ENCODE measurements around the gene ZNF219. TPM values are rescaled to one million over a fixed set of nuclear protein-coding genes. Genes with fewer than 3 reads are reported as not detected.

Gene ZNF219
- polyA plus RNA-seq, 1 donor, result 45.2 TPM

DNA sequence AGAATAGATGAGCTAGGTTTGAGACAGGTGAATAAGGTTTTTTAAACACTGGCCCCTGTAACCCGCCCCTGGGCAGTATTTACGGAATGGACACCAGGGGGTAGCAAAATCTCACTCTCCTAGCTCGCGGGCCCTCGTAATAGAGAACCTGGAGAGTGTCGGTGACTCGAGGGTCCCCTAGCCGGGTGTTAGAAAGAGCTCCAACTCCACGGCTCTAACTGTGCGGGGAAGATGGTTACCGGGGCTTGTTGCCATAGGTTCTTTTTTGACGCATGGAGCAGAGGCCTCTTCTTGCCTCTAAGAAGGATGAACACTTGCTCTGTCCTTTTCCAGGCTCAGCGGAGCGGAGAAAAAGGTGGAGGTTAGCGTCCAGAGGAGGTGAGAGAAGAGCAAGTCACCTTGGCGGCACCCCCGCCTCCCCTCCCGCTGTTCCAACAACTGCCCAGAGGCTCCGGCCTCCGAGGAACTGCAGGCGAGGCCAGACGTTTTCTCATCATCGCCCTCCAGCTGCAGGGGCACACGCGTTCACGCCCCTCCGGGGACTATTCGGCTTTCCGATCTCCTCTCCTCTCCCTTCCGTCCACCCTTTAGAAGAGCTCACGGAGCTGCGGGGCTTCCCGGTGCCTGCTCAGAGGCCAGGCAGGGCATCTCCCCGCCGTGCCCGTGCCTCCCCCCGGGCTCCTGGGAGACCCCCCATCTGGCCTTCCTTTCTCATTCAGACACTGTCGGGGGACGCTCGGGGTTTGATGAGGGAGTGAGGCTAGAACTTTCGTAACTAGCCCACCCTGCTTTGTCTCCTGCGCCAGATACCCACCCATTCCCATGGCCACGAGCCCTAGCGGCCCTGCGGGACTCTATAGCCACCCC is 29.7 kb downstream of the ZNF219 start:
- Histone ChIP-seq H3K4me1 (ENCODE audit: control insufficient read depth, insufficient read depth, low read length) (peaks cover 24% of the 10 kb centered on the region), H3K27ac (ENCODE audit: low read length) (peak overlapping the region; percentile 78), H3K36me3 (ENCODE audit: control insufficient read depth, insufficient read depth, low read length) (peaks cover 8% of the 10 kb centered on the region), H3K9me3 (ENCODE audit: control insufficient read depth, low read depth, low read length) (no peaks in the 10 kb centered on the region), H3K27me3 (ENCODE audit: control insufficient read depth, insufficient read depth, low read length) (peaks cover 10% of the 10 kb centered on the region), H3K4me3 (ENCODE audit: low read length) (peak overlapping the region; percentile 60)
- DNase-seq, result peak in 1 of 2 donors; percentile 57
- no CpG with 5 or more reads among the region's 45 CpGs for WGBS (ENCODE audit: insufficient coverage, low lambda C conversion rate)

DNA sequence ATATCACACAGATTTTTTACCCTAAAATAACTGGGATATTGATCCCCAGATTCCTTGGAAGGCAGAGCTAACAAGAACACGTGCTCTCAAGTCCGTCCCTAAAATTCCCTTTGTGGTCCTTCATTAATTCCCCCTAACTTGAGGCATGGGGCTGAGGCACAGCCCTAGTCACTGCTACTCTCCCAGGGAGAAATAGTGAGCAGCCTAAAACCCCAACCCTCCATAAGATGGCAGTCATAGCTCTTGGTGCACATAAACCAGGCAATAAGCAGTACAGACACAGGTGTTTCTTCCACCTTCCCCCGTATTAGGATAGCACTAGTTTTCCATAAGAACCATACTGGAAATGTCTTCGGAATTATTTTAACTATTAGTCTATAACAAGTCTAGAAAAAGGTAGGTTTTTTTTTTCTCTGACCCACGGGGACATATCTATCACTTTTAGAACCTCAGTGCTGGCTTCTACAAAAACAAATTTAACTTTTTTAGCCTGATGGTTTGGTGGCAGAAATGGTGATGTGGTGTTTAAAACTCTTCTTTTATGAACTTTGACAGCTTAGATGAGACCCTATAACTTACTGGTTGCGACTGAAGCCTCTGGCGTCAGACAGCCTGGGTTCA is 31.5 kb downstream of the ZNF219 start:
- Histone ChIP-seq H3K4me3 (ENCODE audit: low read length) (no peak overlapping the region), H3K9me3 (ENCODE audit: control insufficient read depth, low read depth, low read length) (no peaks in the 10 kb centered on the region), H3K27ac (ENCODE audit: low read length) (no peak overlapping the region), H3K27me3 (ENCODE audit: control insufficient read depth, insufficient read depth, low read length) (peaks cover 10% of the 10 kb centered on the region), H3K4me1 (ENCODE audit: control insufficient read depth, insufficient read depth, low read length) (peaks cover 24% of the 10 kb centered on the region), H3K36me3 (ENCODE audit: control insufficient read depth, insufficient read depth, low read length) (no peaks in the 10 kb centered on the region)
- WGBS (ENCODE audit: insufficient coverage, low lambda C conversion rate), result 53% methylated on average over 2 of the region's 7 CpGs
- no peak for DNase-seq

DNA sequence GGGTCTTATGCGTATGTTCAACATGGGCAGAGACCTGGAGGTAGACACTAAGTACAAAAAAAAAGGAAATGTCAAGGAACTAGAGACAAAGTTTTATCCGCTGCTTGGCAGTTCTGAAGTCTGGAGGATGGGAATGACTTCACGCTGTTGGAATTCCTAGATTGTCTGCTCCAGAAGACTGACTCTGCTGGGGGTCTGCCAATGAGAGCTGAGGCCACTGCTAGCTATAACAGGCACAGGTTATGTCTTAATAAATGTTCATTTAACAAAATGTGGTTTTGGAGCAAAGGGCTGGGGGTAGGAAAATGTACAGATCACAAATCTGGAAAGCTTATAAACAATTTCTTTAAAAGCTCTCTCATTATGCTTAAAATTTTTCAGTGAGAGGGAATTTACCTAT is 35.0 kb downstream of the ZNF219 start:
- Histone ChIP-seq H3K27me3 (ENCODE audit: control insufficient read depth, insufficient read depth, low read length) (no peaks in the 10 kb centered on the region), H3K36me3 (ENCODE audit: control insufficient read depth, insufficient read depth, low read length) (no peaks in the 10 kb centered on the region), H3K4me3 (ENCODE audit: low read length) (no peak overlapping the region), H3K4me1 (ENCODE audit: control insufficient read depth, insufficient read depth, low read length) (peaks cover 10% of the 10 kb centered on the region), H3K27ac (ENCODE audit: low read length) (no peak overlapping the region), H3K9me3 (ENCODE audit: control insufficient read depth, low read depth, low read length) (no peaks in the 10 kb centered on the region)
- 67% methylated on average over 1 of the region's 3 CpGs for WGBS (ENCODE audit: insufficient coverage, low lambda C conversion rate)
- no peak for DNase-seq

DNA sequence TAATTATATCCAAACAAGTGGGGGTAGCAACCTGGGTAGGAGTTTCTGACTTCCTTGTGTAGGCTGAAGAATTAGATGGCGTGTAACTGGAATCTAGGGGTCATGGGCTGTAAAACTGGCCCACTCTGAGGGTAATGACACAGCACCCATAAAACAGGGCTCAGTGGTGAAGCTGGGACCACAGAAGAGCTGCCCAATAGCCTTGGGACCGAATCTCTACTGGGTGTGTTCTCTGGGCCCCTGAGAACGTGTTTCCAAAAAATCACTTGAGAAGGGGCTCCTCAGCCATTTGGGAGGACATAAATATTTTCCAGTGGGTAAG is 37.1 kb downstream of the ZNF219 start:
- Histone ChIP-seq H3K27ac (ENCODE audit: low read length) (peak overlapping the region; percentile 46), H3K9me3 (ENCODE audit: control insufficient read depth, low read depth, low read length) (no peaks in the 10 kb centered on the region), H3K4me1 (ENCODE audit: control insufficient read depth, insufficient read depth, low read length) (peaks cover 8% of the 10 kb centered on the region), H3K4me3 (ENCODE audit: low read length) (no peak overlapping the region), H3K27me3 (ENCODE audit: control insufficient read depth, insufficient read depth, low read length) (no peaks in the 10 kb centered on the region), H3K36me3 (ENCODE audit: control insufficient read depth, insufficient read depth, low read length) (no peaks in the 10 kb centered on the region)
- no CpG with 5 or more reads among the region's 3 CpGs for WGBS (ENCODE audit: insufficient coverage, low lambda C conversion rate)
- no peak for DNase-seq

DNA sequence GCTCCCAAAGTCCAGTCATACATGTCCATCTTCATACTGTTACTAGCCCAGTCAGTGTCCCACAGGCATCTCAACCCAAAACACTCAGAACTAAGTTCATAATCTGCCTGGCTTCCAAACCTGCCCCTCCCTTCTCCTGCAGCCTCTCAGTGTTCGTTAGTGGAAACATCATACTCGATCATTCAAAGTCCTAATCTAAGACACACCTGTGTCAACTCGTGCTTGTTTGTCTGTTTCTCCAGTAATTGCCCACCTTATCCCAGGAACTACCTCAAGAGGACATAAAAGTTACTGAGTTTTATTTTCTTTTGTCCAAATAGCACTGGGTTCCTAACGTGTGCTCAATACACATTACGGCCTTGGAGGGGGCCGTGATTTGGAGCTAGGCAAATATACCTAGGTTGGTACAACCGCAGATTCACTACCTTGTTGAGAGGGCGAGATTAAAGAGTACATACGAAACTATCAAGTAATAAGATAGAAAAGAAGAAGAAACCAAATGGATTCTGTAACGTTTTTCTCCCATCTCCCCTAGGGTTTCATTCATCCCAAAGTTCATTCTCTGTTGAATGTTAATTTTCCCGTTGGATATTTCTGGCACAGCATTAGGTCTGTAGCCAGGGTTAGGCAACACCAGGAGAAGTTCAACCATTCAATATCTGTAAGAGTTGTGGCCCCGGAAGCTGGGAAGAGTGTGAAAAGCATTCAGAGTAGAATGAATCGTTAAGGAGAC is 37.7 kb downstream of the ZNF219 start:
- Histone ChIP-seq H3K27ac (ENCODE audit: low read length) (peak overlapping the region; percentile 46), H3K36me3 (ENCODE audit: control insufficient read depth, insufficient read depth, low read length) (no peaks in the 10 kb centered on the region), H3K4me3 (ENCODE audit: low read length) (no peak overlapping the region), H3K4me1 (ENCODE audit: control insufficient read depth, insufficient read depth, low read length) (peaks cover 11% of the 10 kb centered on the region), H3K27me3 (ENCODE audit: control insufficient read depth, insufficient read depth, low read length) (no peaks in the 10 kb centered on the region), H3K9me3 (ENCODE audit: control insufficient read depth, low read depth, low read length) (no peaks in the 10 kb centered on the region)
- DNase-seq, result peak in 1 of 2 donors; percentile 51
- WGBS (ENCODE audit: insufficient coverage, low lambda C conversion rate), result 26% methylated on average over 5 of the region's 13 CpGs

DNA sequence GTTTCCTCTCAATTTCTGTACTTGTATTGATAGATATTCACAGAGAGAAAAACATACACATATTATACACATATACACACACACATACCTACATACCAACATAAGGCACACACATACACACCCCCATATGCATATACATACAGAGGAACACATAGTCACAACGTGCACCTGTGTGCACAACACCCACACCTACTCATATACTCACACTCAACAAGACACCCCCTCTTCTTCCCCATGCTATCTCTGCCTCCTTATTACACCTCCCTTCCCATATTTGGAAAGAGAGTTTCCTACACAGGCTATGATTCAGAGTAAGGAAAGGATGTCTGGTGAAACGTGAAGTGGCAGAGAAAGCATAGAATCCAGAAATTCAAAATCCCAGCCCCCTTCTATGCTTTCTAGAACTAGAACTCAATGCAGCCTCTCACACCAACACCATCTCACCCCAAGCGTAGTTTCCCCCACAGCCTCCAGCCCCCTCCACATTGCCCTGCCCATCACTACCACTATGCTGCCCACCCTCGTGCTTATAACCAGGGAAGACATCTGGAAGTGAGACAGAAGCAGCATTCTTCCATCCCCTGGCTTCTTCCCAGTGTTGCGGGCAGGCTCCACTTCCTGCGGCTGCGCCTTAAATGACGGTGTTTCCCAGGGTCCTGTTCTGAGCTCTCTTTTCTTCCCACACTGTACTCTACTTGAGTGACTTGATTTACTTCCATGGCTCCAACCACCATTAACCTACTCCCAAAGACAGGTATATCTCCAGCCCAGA is 38.4 kb downstream of the ZNF219 start:
- no peaks in the 10 kb centered on the region for H3K9me3 ChIP-seq (ENCODE audit: control insufficient read depth, low read depth, low read length)
- 100% methylated on average over 2 of the region's 8 CpGs for WGBS (ENCODE audit: insufficient coverage, low lambda C conversion rate)
- no peaks in the 10 kb centered on the region for H3K36me3 ChIP-seq (ENCODE audit: control insufficient read depth, insufficient read depth, low read length)
- no peaks in the 10 kb centered on the region for H3K27me3 ChIP-seq (ENCODE audit: control insufficient read depth, insufficient read depth, low read length)
- DNase-seq, result no peak
- H3K4me3 ChIP-seq (ENCODE audit: low read length), result no peak overlapping the region
- peak overlapping the region; percentile 46 for H3K27ac ChIP-seq (ENCODE audit: low read length)
- peaks cover 16% of the 10 kb centered on the region for H3K4me1 ChIP-seq (ENCODE audit: control insufficient read depth, insufficient read depth, low read length)

DNA sequence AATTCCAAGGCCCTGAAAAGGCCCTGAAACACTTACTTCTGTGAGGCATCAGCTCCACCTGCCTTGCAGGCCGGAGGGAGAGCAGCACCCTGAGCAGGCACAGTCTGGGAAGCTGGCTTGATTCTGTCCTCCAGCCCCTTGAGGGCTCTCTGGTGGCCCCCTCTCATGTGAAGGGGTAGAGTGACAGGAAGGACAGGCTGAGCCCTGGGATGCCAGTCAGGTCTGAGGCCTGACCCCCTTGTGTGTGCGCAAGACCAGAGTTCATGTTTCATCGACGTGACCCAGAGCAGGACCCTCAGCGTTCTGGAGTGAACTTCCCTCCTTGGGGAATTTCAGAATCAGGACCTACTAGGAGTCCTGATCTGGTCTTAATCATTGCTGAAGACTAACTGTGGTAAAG is 39.6 kb downstream of the ZNF219 start:
- no peaks in the 10 kb centered on the region for H3K27me3 ChIP-seq (ENCODE audit: control insufficient read depth, insufficient read depth, low read length)
- no peak overlapping the region for H3K4me3 ChIP-seq (ENCODE audit: low read length)
- peaks cover 21% of the 10 kb centered on the region for H3K4me1 ChIP-seq (ENCODE audit: control insufficient read depth, insufficient read depth, low read length)
- DNase-seq, result no peak
- no peaks in the 10 kb centered on the region for H3K36me3 ChIP-seq (ENCODE audit: control insufficient read depth, insufficient read depth, low read length)
- H3K9me3 ChIP-seq (ENCODE audit: control insufficient read depth, low read depth, low read length), result no peaks in the 10 kb centered on the region
- no CpG with 5 or more reads among the region's 5 CpGs for WGBS (ENCODE audit: insufficient coverage, low lambda C conversion rate)
- no peak overlapping the region for H3K27ac ChIP-seq (ENCODE audit: low read length)

DNA sequence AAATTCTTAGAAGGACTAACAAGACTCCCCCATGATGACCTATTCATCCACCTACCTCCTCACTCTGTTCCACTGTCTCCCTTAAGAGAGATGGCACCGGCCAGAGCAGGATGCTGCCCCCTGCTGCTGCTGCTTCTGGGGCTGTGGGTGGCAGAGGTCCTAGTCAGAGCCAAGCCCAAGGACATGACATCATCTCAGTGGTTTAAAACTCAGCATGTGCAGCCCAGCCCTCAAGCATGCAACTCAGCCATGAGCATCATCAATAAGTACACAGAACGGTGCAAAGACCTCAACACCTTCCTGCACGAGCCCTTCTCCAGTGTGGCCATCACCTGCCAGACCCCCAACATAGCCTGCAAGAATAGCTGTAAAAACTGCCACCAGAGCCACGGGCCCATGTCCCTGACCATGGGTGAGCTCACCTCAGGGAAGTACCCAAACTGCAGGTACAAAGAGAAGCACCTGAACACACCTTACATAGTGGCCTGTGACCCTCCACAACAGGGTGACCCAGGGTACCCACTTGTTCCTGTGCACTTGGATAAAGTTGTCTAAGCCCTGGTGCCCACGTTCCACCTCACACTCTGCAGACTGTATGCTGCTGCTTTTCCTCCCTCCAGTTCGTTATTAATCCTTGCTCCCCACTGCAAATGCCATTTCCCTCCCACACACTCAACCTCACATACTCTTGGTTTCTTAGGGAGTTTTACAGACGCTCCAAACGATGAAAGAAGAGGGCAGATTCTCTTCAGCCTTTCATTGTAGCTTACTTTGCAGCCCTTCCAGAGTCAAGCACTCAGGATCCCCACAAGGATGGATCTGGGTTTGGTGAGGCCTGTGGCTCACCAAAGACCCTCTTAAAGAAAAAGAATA is 40.4 kb downstream of the ZNF219 start, which contains the start of gene RNASE8:
RNASE8 (plus strand) TSS at position 20 of the 873 bp plus-strand sequence; CDS start at position 91, 71 bp downstream.
- H3K4me1 ChIP-seq (ENCODE audit: control insufficient read depth, insufficient read depth, low read length), result peaks cover 25% of the 10 kb centered on the region
- WGBS (ENCODE audit: insufficient coverage, low lambda C conversion rate), result no CpG with 5 or more reads among the region's 8 CpGs
- H3K9me3 ChIP-seq (ENCODE audit: control insufficient read depth, low read depth, low read length), result no peaks in the 10 kb centered on the region
- H3K27me3 ChIP-seq (ENCODE audit: control insufficient read depth, insufficient read depth, low read length), result no peaks in the 10 kb centered on the region
- DNase-seq, result no peak
- no peaks in the 10 kb centered on the region for H3K36me3 ChIP-seq (ENCODE audit: control insufficient read depth, insufficient read depth, low read length)
- no peak within 1 kb of the TSS for H3K27ac ChIP-seq (ENCODE audit: low read length)
- no peak within 1 kb of the TSS for H3K4me3 ChIP-seq (ENCODE audit: low read length)

DNA sequence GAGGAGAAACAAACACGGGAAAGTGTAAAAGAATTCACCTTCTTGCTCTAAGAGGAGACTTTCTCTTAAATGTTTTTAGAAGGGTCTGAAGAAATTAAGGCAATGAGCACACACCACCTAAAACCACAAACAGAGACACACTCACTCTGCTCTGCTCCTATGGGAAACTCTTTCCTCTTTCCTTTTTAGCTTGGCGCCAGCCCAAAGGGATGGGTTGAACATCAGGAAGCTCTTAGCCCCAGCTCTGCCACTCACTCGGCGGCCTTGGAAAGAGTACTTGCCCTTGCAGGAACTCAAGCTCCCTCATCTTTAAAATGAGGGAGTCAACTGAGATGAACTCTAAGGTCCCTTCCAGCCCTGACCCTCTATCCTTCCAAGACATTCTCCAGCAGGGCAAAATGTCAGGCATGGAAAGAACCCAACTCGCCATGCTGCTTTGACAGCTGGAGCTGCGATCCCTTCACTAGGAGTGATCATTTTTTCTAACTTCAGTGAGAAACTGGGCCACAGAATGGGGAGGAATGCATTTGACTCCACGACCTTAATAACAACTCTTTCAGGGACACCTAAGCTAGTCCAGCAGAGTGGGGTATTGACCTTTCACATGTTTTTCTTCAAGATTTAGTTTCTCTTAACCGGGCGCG is 41.8 kb downstream of the ZNF219 start:
- Histone ChIP-seq H3K4me3 (ENCODE audit: low read length) (no peak overlapping the region), H3K27ac (ENCODE audit: low read length) (no peak overlapping the region), H3K27me3 (ENCODE audit: control insufficient read depth, insufficient read depth, low read length) (no peaks in the 10 kb centered on the region), H3K9me3 (ENCODE audit: control insufficient read depth, low read depth, low read length) (no peaks in the 10 kb centered on the region), H3K4me1 (ENCODE audit: control insufficient read depth, insufficient read depth, low read length) (peaks cover 25% of the 10 kb centered on the region), H3K36me3 (ENCODE audit: control insufficient read depth, insufficient read depth, low read length) (no peaks in the 10 kb centered on the region)
- no peak for DNase-seq
- WGBS (ENCODE audit: insufficient coverage, low lambda C conversion rate), result no CpG with 5 or more reads among the region's 10 CpGs
